GM18873 (cell line): ENCODE results near the gene ULK1.
"Not testable (repeated sequence)": the region's sequence is repeated elsewhere in the genome, so short reads cannot be mapped to it uniquely, and the experiment has no call there.

Experiments used
- ATAC-seq: cut with Tn5 transposase; IDR thresholded peaks from one replicate; pipeline ENCODE4 v1.9.1; 2021; ENCODE audit warnings: mild to moderate bottlenecking, moderate library complexity, moderate number of reproducible peaks; ENCODE audit not compliant: unreplicated experiment, low FRiP score

Gene ULK1

GRCh38 chr12:131885076-131885475, 9.3 kb upstream of the ULK1 start:
- ATAC-seq: not testable (repeated sequence)

- no peak for ATAC-seq
Observed at GRCh38 chr12:131885543-131886057, 8.8 kb upstream of the ULK1 start.

GRCh38 chr12:131891722-131892121, 2.7 kb upstream of the ULK1 start:
- not testable (repeated sequence) for ATAC-seq

- no peak for ATAC-seq
Observed at GRCh38 chr12:131892711-131893604, 1.5 kb upstream of the ULK1 start.

- no peak for ATAC-seq
Observed at GRCh38 chr12:131893605-131894312, 663 bp upstream of the ULK1 start.

- no peak for ATAC-seq
Observed at GRCh38 chr12:131894981-131895639, 688 bp downstream of the ULK1 start.

GRCh38 chr12:131895640-131896079, 1.2 kb downstream of the ULK1 start:
- no peak for ATAC-seq

- ATAC-seq: no peak
Observed at GRCh38 chr12:131896080-131896810, 1.8 kb downstream of the ULK1 start.

GRCh38 chr12:131896811-131897270, 2.4 kb downstream of the ULK1 start:
- ATAC-seq: no peak

- no peak for ATAC-seq
Observed at GRCh38 chr12:131897276-131897675, 2.9 kb downstream of the ULK1 start.

GRCh38 chr12:131897875-131898274, 3.5 kb downstream of the ULK1 start:
- no peak for ATAC-seq

- no peak for ATAC-seq
Observed at GRCh38 chr12:131900397-131900796, 6.0 kb downstream of the ULK1 start.

GRCh38 chr12:131901431-131902331, 7.3 kb downstream of the ULK1 start:
- ATAC-seq: no peak

GRCh38 chr12:131902332-131903241, 8.2 kb downstream of the ULK1 start:
- no peak for ATAC-seq

- ATAC-seq: no peak
Observed at GRCh38 chr12:131903270-131904255, 9.1 kb downstream of the ULK1 start.

- ATAC-seq: no peak
Observed at GRCh38 chr12:131904346-131904745, 9.9 kb downstream of the ULK1 start.

- ATAC-seq: no peak
Observed at GRCh38 chr12:131905081-131905629, 10.7 kb downstream of the ULK1 start.
